Epidermal melanocyte (primary cell): ENCODE results near the gene LRRN4CL.
"Not testable (repeated sequence)": the region's sequence is repeated elsewhere in the genome, so short reads cannot be mapped to it uniquely, and the experiment has no call there.

Source experiments
- DNase-seq: peaks from one replicate; pipeline ENCODE4 v3.0.0; 2011; ENCODE audit warnings: low spot score; ENCODE audit not compliant: insufficient read length

The LRRN4CL gene

DNA sequence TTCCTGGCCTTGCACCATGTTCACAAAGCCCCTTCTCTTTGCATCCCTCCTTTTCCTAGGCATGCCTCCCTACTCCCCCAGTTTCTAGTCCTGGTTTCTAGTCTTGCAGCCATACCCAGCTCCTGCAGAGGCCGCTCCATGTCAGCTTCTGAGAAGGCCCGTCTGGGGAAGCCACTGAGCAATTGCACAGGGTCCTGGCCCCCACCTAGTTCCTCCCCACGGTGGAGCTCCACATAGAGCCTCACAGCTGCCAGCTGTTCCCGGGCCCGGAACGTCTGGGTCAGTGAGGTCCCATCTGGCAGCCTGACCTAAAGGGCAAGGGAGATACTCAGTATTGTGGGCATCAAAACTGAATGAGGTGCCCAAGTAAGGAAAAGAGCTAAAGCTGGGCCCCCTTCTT is 12.6 kb downstream of the LRRN4CL start:
- DNase-seq: no peak

DNA sequence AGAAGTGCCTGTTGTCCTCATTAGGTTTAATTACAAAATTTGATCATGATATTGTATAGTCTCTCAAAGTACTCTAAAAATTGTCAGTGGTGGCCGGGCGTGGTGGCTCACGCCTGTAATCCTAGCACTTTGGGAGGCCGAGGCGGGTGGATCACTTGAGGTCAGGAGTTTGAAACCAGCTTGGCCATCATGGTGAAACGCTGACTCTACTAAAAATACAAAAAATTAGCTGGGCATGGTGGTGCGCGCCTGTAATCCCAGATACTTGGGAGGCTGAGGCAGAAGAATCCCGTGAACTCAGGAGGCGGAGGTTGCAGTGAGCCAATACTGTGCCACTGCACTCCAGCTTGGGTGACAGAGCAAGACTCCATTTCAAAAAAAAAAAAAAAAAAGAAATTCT is 13.9 kb downstream of the LRRN4CL start:
- DNase-seq: not testable (repeated sequence)

- DNase-seq: no peak
These were observed 16.2 kb downstream of the LRRN4CL start for GRCh38 chr11:62673196-62673525.

GRCh38 chr11:62671608-62672389 is 17.5 kb downstream of the LRRN4CL start, which contains the start of the genes LBHD1 and UQCC3:
Gene LBHD1 (minus strand): TSS chr11:62672267. CDS start chr11:62670031, 2,236 bp downstream.
Gene UQCC3 (plus strand): TSS chr11:62671673. CDS start chr11:62671746, 73 bp downstream.
- peak; percentile 77 for DNase-seq

DNA sequence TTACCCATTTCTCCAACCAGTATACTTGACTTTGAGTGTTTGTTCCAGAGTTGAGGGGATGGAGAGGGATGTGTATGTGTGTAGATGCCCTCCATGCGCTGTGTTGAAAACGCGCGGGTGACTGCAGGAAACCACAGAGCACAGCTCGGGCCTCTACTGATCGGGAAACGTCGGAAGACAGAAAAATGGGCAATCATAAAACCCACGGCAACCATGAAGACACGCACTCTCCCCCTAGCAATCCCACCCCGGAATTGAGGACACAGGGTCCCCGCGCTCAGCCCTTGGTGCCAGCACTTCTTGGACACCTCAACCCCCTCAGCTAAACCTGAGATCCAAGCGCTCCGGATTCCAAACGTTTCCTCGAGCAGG is 18.1 kb downstream of the LRRN4CL start:
- no peak for DNase-seq

- no peak for DNase-seq
These were observed 19.7 kb downstream of the LRRN4CL start for GRCh38 chr11:62669420-62670161.

- no peak for DNase-seq
These were observed 21.9 kb downstream of the LRRN4CL start for GRCh38 chr11:62667460-62667859.

- no peak for DNase-seq
These were observed 22.9 kb downstream of the LRRN4CL start for GRCh38 chr11:62666259-62666926.

- DNase-seq: no peak
These were observed 23.6 kb downstream of the LRRN4CL start for GRCh38 chr11:62665599-62666258.

- DNase-seq: peak; percentile 96
These were observed 24.2 kb downstream of the LRRN4CL start, which contains the start of the genes C11orf98 and CSKMT for GRCh38 chr11:62665075-62665598. Gene C11orf98 (minus strand): TSS chr11:62665210. CDS start chr11:62665169, 41 bp downstream. Gene CSKMT (plus strand): TSS chr11:62665312. CDS start chr11:62665880, 568 bp downstream.

GRCh38 chr11:62664405-62665074 is 24.8 kb downstream of the LRRN4CL start:
- DNase-seq: no peak

GRCh38 chr11:62656796-62657429 is 32.4 kb downstream of the LRRN4CL start:
- no peak for DNase-seq

DNA sequence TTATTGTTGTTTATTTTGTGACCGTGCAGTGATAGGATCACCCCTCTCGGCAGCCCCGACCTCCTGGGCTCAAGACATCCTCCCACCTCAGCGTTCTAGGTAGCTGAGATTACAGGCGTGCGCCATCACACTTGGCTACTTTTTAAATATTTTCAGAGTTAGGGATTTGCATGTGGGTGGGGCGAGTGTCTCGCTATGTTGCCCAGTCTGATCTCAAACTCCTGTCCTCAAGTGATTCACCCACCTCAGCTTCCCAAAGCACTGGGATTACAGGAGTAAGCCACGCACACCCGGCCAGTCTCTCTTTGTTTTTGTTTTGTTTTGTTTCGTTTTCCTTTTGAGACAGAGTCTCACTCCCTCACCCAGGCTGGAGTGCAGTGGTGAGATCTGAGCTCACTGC is 35.0 kb downstream of the LRRN4CL start:
- DNase-seq: no peak

DNA sequence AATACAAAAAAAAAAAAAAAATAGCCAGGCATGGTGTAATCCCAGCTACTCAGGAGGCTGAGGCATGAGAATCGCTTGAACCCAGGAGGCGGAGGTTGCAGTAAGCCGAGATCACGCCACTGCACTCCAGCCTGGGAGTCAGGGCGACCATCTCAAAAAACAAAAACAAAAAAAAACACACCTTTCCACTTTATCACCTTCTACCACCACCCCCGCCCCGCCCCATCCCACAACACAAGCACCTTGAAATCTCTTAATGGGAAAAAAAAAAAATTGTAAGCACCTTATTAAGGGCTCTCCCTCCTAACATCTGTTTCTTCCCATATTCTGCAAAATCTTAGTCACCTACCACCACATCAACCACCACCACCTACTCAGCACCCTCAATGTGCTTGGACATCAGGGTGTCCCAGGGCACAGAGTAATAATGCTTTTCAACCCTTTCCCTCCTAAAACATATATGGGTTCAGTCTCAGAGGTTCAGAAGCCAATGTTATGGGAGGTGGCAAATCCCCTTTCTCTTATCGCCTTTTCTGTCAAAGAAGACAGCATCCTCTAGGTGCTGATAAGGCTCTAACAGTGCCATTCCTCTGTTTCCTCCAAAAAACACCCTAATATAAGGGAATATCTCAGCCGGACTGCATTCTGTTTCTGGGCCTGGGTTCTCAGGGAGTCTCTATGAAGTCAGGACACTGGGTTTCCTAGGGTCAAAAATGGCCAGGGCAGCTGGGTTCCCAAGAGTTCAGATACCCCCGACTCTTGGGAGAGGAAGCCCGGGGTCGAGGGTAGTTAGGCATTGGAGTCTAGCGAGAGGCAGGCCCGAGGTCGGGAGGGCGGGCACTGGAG is 36.9 kb downstream of the LRRN4CL start:
- no peak for DNase-seq

DNA sequence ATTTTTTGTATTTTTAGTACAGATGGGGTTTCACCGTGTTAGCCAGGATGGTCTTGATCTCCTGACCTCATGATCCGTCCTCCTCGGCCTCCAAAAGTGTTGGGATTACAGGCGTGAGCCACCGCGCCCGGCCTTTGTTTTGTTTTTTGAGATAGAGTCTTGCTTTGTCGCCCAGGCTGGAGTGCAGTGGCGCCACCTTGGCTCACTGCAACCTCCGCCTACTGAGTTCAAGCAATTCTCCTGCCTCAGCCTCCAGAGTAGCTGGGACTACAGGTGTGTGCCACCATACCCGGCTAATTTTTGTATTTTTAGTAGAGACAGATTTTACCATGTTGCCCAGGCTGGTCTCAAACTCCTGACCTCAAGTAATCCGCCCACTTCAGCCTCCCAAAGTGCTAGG is 39.0 kb downstream of the LRRN4CL start:
- not testable (repeated sequence) for DNase-seq

- DNase-seq: no peak
These were observed 39.8 kb downstream of the LRRN4CL start for GRCh38 chr11:62649486-62649885.

DNA sequence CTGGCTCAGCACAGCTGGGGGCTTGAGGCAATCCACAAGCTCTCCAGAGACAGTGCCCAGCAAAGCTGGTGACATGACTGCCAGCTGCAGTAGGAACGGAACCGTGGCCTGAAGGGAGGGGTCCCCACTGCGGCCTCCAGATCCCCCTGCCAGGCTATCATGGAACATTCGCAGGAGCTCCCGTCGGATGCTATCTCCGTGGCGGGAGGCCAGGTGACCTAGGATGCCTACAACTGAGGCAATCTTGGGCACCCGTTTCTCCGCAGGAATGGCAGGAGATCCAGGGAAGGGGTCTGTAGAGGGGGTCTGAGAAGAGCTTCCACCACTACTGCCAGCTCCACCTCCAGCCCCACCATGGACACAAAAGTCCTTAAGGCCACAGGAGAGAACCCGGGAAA is 40.4 kb downstream of the LRRN4CL start:
- DNase-seq: no peak

- no peak for DNase-seq
These were observed 41.0 kb downstream of the LRRN4CL start for GRCh38 chr11:62648185-62648966.
